Measurements from ENCODE around the gene PTGR1.
"Not testable (repeated sequence)": the region's sequence is repeated elsewhere in the genome, so short reads cannot be mapped to it uniquely, and the experiment has no call there.

PTGR1 gene

GRCh38 chr9:111613436-111614040, 14.1 kb upstream of the PTGR1 start:
- DNase-seq = no peak

GRCh38 chr9:111610845-111611244, 11.4 kb upstream of the PTGR1 start:
- DNase-seq = no peak

GRCh38 chr9:111610149-111610548, 10.7 kb upstream of the PTGR1 start:
- no peak for DNase-seq

GRCh38 chr9:111605041-111605559, 5.7 kb upstream of the PTGR1 start:
- DNase-seq = no peak

GRCh38 chr9:111604054-111604615, 4.7 kb upstream of the PTGR1 start:
- DNase-seq = no peak

- DNase-seq = no peak
Observed at GRCh38 chr9:111603041-111603440, 3.6 kb upstream of the PTGR1 start.

- DNase-seq = no peak
Observed at GRCh38 chr9:111601237-111602018, 2.0 kb upstream of the PTGR1 start.

GRCh38 chr9:111599955-111600343, 502 bp upstream of the PTGR1 start:
- peak in 4 of 56 donors; percentile 19 to 40 (median 30) for DNase-seq

GRCh38 chr9:111598733-111599091, 735 bp downstream of the PTGR1 start:
- DNase-seq = peak in 5 of 56 donors; percentile 8 to 32 (median 26)

GRCh38 chr9:111597852-111598732, 1.4 kb downstream of the PTGR1 start:
- DNase-seq = peak in 35 of 56 donors; percentile 3 to 73 (median 22)

- no peak for DNase-seq
Observed at GRCh38 chr9:111588846-111589245, 10.6 kb downstream of the PTGR1 start.

- no peak for DNase-seq
Observed at GRCh38 chr9:111586378-111586777, 13.1 kb downstream of the PTGR1 start.

- DNase-seq = no peak
Observed at GRCh38 chr9:111582888-111583287, 16.6 kb downstream of the PTGR1 start.

GRCh38 chr9:111572950-111573604, 26.4 kb downstream of the PTGR1 start:
- DNase-seq = peak in 1 of 56 donors; percentile 7

- DNase-seq = not testable (repeated sequence)
Observed at GRCh38 chr9:111568127-111568526, 31.3 kb downstream of the PTGR1 start.

- DNase-seq = peak in 9 of 56 donors; percentile 1 to 16 (median 3)
Observed at GRCh38 chr9:111566234-111566633, 33.2 kb downstream of the PTGR1 start.

GRCh38 chr9:111561165-111561719, 38.2 kb downstream of the PTGR1 start:
- DNase-seq = no peak

GRCh38 chr9:111559000-111559610, 40.3 kb downstream of the PTGR1 start:
- DNase-seq = no peak

- DNase-seq = not testable (repeated sequence)
Observed at GRCh38 chr9:111555425-111555824, 44.0 kb downstream of the PTGR1 start.

- no peak for DNase-seq
Observed at GRCh38 chr9:111548623-111549022, 50.8 kb downstream of the PTGR1 start.

Measured in amygdala (tissue), 56 donors.